ENCODE results near the gene INO80E.
A peak's percentile ranks its signal among the peaks of the same experiment; 100 is the strongest.

INO80E gene

DNA sequence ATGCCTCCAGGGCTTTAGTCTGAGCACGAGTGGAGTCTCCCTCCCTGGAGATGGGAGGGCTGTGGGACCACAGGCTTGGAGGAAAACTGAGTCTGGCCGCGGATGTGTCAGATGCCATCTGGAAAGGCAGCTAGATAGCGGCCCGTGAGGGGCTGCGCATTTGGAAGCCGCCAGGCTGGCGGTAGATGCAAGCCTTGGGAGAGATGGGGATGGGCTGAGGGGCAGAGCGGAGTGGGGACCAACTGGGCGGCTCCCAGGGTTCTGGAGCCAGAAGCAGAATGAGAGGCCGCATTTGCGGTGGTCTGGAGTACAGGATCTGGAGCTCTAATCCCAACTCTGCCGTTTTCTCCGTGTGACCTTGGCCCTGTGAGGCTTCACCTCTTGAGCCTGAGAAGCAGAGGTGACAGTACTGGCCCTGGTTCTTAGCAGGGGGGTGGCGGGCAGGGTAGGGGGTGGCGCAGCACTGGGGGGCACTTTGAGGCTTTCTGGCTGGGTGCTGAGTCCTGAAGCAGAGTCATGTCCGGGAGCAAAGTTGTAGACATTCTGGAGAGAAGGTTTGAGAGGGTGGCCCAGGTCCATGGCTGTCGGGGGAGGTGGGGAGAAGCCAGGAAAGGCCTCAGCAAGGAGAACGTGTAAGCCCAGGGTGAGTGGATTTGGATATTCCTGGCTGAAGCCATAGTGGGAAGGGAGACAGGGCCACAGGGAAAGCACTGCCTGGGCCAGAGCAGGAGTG lies 6.7 kb downstream of the INO80E start:
- H3K36me3 ChIP-seq (ENCODE audit: control insufficient read depth in 5 of 5, insufficient read depth in 5 of 5, low read length in 5 of 5): peaks cover 0 to 51% (median 33%) of the 10 kb centered on the region in 5 donors
- peaks cover 2 to 6% (median 4%) of the 10 kb centered on the region in 5 donors for H3K27me3 ChIP-seq (ENCODE audit: control insufficient read depth in 5 of 5, insufficient read depth in 4 of 5, low read length in 5 of 5)
- H3K4me3 ChIP-seq (ENCODE audit: low read depth in 1 of 5, low read length in 5 of 5): no peak overlapping the region
- no peak overlapping the region for H3K9ac ChIP-seq (ENCODE audit: low read length in 5 of 5)
- H3K27ac ChIP-seq (ENCODE audit: low read depth, low read length): no peak overlapping the region
- peaks cover 0 to 15% (median 4%) of the 10 kb centered on the region in 5 donors for H3K4me1 ChIP-seq (ENCODE audit: control insufficient read depth in 5 of 5, insufficient read depth in 5 of 5, low read length in 5 of 5)
- no peaks in the 10 kb centered on the region for H3K9me3 ChIP-seq (ENCODE audit: control insufficient read depth in 5 of 5, low read length in 5 of 5)

DNA sequence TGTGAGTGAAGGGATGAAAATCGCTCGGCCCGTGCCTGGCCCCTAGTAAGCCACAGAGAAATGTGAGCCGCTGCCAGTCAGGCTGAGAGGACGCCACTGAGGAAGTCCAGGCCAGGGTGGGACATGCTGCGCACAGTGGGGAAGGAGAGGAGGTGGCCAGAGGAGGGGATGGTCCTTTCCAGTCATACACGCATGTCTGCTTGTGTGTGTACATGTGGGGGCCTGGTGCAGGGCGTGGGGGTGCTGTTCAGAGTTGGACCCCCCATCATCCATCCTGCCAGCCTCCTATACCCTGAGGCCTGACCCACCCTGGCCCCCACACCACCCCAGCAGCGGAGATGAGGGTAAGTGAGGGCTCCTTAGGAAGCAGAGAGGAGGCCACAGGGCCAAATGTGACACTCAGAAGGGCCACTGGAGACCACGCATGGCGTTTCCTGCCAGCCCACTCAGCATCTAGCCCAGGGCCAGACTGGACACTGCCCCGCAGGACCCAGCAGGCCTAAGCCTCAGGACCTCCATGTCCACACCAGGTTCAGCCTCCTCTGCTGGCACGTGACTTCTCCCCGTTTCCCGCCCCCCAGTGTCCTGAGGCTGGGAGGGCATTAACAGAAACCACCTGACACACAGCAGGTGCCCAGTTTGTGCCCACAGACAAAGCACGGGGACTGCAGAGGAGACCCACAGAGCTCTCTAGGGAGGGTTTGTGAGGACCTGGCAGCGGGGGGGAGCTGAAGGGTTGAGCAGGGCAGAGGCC lies 7.8 kb downstream of the INO80E start:
- peaks cover 0 to 15% (median 4%) of the 10 kb centered on the region in 5 donors for H3K4me1 ChIP-seq (ENCODE audit: control insufficient read depth in 5 of 5, insufficient read depth in 5 of 5, low read length in 5 of 5)
- H3K9ac ChIP-seq (ENCODE audit: low read length in 5 of 5): no peak overlapping the region
- H3K9me3 ChIP-seq (ENCODE audit: control insufficient read depth in 5 of 5, low read length in 5 of 5): no peaks in the 10 kb centered on the region
- peaks cover 3 to 10% (median 8%) of the 10 kb centered on the region in 5 donors for H3K27me3 ChIP-seq (ENCODE audit: control insufficient read depth in 5 of 5, insufficient read depth in 4 of 5, low read length in 5 of 5)
- H3K4me3 ChIP-seq (ENCODE audit: low read depth in 1 of 5, low read length in 5 of 5): no peak overlapping the region
- H3K36me3 ChIP-seq (ENCODE audit: control insufficient read depth in 5 of 5, insufficient read depth in 5 of 5, low read length in 5 of 5): peaks cover 0 to 49% (median 33%) of the 10 kb centered on the region in 5 donors
- no peak overlapping the region for H3K27ac ChIP-seq (ENCODE audit: low read depth, low read length)

GRCh38 chr16:30004424-30004776 lies 8.4 kb downstream of the INO80E start:
- H3K27me3 ChIP-seq (ENCODE audit: control insufficient read depth in 5 of 5, insufficient read depth in 4 of 5, low read length in 5 of 5): peaks cover 6 to 15% (median 13%) of the 10 kb centered on the region in 5 donors
- peaks cover 0 to 44% (median 31%) of the 10 kb centered on the region in 5 donors for H3K36me3 ChIP-seq (ENCODE audit: control insufficient read depth in 5 of 5, insufficient read depth in 5 of 5, low read length in 5 of 5)
- no peaks in the 10 kb centered on the region for H3K9me3 ChIP-seq (ENCODE audit: control insufficient read depth in 5 of 5, low read length in 5 of 5)

DNA sequence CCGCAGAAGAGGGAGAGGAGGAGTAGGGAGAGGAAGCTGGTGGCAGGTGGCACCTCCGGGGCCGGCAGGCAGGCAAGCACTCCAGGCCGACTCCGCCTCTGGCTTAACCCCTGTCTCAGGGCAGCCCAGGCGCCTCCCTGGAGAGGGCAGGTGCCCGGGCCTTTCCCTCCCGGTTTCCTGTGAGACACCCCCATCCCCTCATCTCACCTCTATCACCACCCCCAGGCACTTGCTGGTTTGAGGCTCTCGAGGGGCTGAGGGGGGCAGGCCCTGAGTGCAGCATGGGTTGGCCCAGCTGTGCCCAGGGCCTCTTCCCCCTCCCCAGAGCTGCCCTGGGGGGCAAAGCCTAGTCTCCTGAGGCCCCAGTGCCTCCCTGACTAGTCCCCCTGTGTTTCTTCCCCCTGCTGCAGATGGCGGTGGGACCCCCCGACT lies 8.8 kb downstream of the INO80E start:
- no peak overlapping the region for H3K9ac ChIP-seq (ENCODE audit: low read length in 5 of 5)
- H3K27ac ChIP-seq (ENCODE audit: low read depth, low read length): no peak overlapping the region

More at GRCh38 chr16:30004424-30004776, 8.4 kb downstream of the INO80E start:
- Histone ChIP-seq H3K4me1 (ENCODE audit: control insufficient read depth in 5 of 5, insufficient read depth in 5 of 5, low read length in 5 of 5) (peaks cover 0 to 15% (median 4%) of the 10 kb centered on the region in 5 donors), H3K4me3 (ENCODE audit: low read depth in 1 of 5, low read length in 5 of 5) (no peak overlapping the region), H3K9ac (ENCODE audit: low read length in 5 of 5) (no peak overlapping the region), H3K27ac (ENCODE audit: low read depth, low read length) (no peak overlapping the region)

GRCh38 chr16:30005341-30006094 lies 9.5 kb downstream of the INO80E start:
- peak overlapping the region in 2 of 5 donors; percentile 21 to 39 for H3K4me3 ChIP-seq (ENCODE audit: low read depth in 1 of 5, low read length in 5 of 5)
- H3K36me3 ChIP-seq (ENCODE audit: control insufficient read depth in 5 of 5, insufficient read depth in 5 of 5, low read length in 5 of 5): peaks cover 0 to 33% (median 25%) of the 10 kb centered on the region in 5 donors
- no peak overlapping the region for H3K9ac ChIP-seq (ENCODE audit: low read length in 5 of 5)
- no peaks in the 10 kb centered on the region for H3K9me3 ChIP-seq (ENCODE audit: control insufficient read depth in 5 of 5, low read length in 5 of 5)
- H3K27ac ChIP-seq (ENCODE audit: low read depth, low read length): no peak overlapping the region
- H3K4me1 ChIP-seq (ENCODE audit: control insufficient read depth in 5 of 5, insufficient read depth in 5 of 5, low read length in 5 of 5): peaks cover 0 to 18% (median 8%) of the 10 kb centered on the region in 5 donors
- peaks cover 17 to 26% (median 24%) of the 10 kb centered on the region in 5 donors for H3K27me3 ChIP-seq (ENCODE audit: control insufficient read depth in 5 of 5, insufficient read depth in 4 of 5, low read length in 5 of 5)

More for the DNA sequence above, 8.8 kb downstream of the INO80E start:
- Histone ChIP-seq H3K4me1 (ENCODE audit: control insufficient read depth in 5 of 5, insufficient read depth in 5 of 5, low read length in 5 of 5) (peaks cover 0 to 15% (median 4%) of the 10 kb centered on the region in 5 donors), H3K9me3 (ENCODE audit: control insufficient read depth in 5 of 5, low read length in 5 of 5) (no peaks in the 10 kb centered on the region), H3K27me3 (ENCODE audit: control insufficient read depth in 5 of 5, insufficient read depth in 4 of 5, low read length in 5 of 5) (peaks cover 10 to 19% (median 17%) of the 10 kb centered on the region in 5 donors), H3K36me3 (ENCODE audit: control insufficient read depth in 5 of 5, insufficient read depth in 5 of 5, low read length in 5 of 5) (peaks cover 0 to 40% (median 30%) of the 10 kb centered on the region in 5 donors), H3K4me3 (ENCODE audit: low read depth in 1 of 5, low read length in 5 of 5) (no peak overlapping the region)

- Histone ChIP-seq H3K27me3 (ENCODE audit: control insufficient read depth in 5 of 5, insufficient read depth in 4 of 5, low read length in 5 of 5) (peaks cover 18 to 29% (median 26%) of the 10 kb centered on the region in 5 donors), H3K4me1 (ENCODE audit: control insufficient read depth in 5 of 5, insufficient read depth in 5 of 5, low read length in 5 of 5) (peaks cover 0 to 22% (median 12%) of the 10 kb centered on the region in 5 donors), H3K4me3 (ENCODE audit: low read depth in 1 of 5, low read length in 5 of 5) (no peak overlapping the region), H3K9me3 (ENCODE audit: control insufficient read depth in 5 of 5, low read length in 5 of 5) (no peaks in the 10 kb centered on the region), H3K9ac (ENCODE audit: low read length in 5 of 5) (no peak overlapping the region), H3K36me3 (ENCODE audit: control insufficient read depth in 5 of 5, insufficient read depth in 5 of 5, low read length in 5 of 5) (peaks cover 0 to 28% (median 20%) of the 10 kb centered on the region in 5 donors), H3K27ac (ENCODE audit: low read depth, low read length) (no peak overlapping the region)
Observed at GRCh38 chr16:30006095-30006473, 10.0 kb downstream of the INO80E start.

- peaks cover 0 to 22% (median 18%) of the 10 kb centered on the region in 5 donors for H3K36me3 ChIP-seq (ENCODE audit: control insufficient read depth in 5 of 5, insufficient read depth in 5 of 5, low read length in 5 of 5)
- H3K4me1 ChIP-seq (ENCODE audit: control insufficient read depth in 5 of 5, insufficient read depth in 5 of 5, low read length in 5 of 5): peaks cover 0 to 25% (median 14%) of the 10 kb centered on the region in 5 donors
- H3K9ac ChIP-seq (ENCODE audit: low read length in 5 of 5): no peak overlapping the region
- H3K27ac ChIP-seq (ENCODE audit: low read depth, low read length): no peak overlapping the region
- H3K9me3 ChIP-seq (ENCODE audit: control insufficient read depth in 5 of 5, low read length in 5 of 5): no peaks in the 10 kb centered on the region
- no peak overlapping the region for H3K4me3 ChIP-seq (ENCODE audit: low read depth in 1 of 5, low read length in 5 of 5)
- H3K27me3 ChIP-seq (ENCODE audit: control insufficient read depth in 5 of 5, insufficient read depth in 4 of 5, low read length in 5 of 5): peaks cover 21 to 32% (median 30%) of the 10 kb centered on the region in 5 donors
Observed at GRCh38 chr16:30006659-30007377, 10.8 kb downstream of the INO80E start.

- Histone ChIP-seq H3K4me3 (ENCODE audit: low read depth in 1 of 5, low read length in 5 of 5) (no peak overlapping the region), H3K9ac (ENCODE audit: low read length in 5 of 5) (no peak overlapping the region), H3K36me3 (ENCODE audit: control insufficient read depth in 5 of 5, insufficient read depth in 5 of 5, low read length in 5 of 5) (peaks cover 0 to 16% (median 12%) of the 10 kb centered on the region in 5 donors), H3K9me3 (ENCODE audit: control insufficient read depth in 5 of 5, low read length in 5 of 5) (no peaks in the 10 kb centered on the region), H3K4me1 (ENCODE audit: control insufficient read depth in 5 of 5, insufficient read depth in 5 of 5, low read length in 5 of 5) (peaks cover 0 to 25% (median 14%) of the 10 kb centered on the region in 5 donors), H3K27ac (ENCODE audit: low read depth, low read length) (no peak overlapping the region), H3K27me3 (ENCODE audit: control insufficient read depth in 5 of 5, insufficient read depth in 4 of 5, low read length in 5 of 5) (peaks cover 24 to 37% (median 35%) of the 10 kb centered on the region in 5 donors)
Observed at GRCh38 chr16:30007378-30007895, 11.4 kb downstream of the INO80E start.
